Iris pigment epithelial cell (primary cell): ENCODE results near the gene SGSH.
"Not testable (repeated sequence)": the region's sequence is repeated elsewhere in the genome, so short reads cannot be mapped to it uniquely, and the experiment has no call there.

Source experiments
- DNase-seq: peaks from one replicate; pipeline ENCODE4 v3.0.0-alpha.2; 2011; ENCODE audit warnings: low read depth

Gene SGSH

DNA sequence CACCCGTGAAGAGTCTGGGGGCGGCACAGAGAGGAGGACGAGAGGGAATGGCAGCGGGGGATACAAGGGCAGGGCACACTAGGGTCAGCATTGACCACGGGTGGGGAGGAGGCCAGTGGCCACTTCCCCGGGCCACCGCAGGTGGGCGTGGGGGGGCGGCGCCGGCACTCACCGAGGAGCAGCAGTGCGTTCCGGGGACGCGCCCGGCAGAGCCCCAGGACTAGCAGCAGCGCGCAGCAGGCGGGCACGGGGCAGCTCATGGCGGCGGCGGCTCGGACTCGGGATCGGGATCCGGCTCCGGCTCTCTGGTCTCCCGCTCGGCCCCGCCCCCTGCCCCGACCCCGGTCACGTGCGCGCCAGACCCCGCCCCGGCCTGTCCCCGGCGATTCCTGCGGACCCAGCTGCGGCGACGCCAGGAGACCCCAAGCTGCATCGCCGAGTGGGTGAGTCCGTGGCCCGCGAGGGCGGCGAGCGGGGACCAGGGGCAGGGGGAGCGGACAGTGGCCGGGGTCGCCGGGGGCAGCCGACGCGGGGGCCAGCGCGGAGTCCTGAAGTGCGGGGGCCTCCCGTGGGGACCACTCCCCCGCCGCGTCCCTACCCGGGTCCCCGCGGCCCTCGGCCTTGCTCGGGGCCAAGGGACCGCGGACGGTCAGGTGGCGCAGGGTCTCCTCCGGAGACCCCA is at the start of gene SGSH, which contains the start of gene SLC26A11:
SGSH (minus strand) TSS at position 280 of the 682 bp plus-strand sequence; CDS start at position 260, 20 bp downstream.
SLC26A11 (plus strand) TSS at position 374 of the 682 bp plus-strand sequence. CDS start 1,134 bp downstream, outside the sequence.
- peak; percentile 57 for DNase-seq

DNA sequence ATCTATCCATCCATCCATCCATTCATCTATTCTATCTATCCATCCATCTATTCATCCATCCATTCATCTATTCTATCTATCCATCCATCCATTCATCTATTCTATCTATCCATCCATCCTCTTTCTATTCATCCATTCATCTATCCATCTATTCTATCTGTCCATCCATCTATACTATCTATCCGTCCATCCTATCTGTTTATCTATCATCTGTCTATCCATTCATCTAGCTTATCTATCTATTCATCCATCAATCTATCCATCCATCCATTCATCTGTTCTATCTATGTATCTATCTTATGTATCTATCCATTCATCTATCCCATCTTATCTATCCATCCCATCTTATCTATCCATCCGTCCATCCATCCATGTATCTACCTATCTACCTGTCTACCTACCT is 49.3 kb upstream of the SGSH start:
- DNase-seq: no peak

DNA sequence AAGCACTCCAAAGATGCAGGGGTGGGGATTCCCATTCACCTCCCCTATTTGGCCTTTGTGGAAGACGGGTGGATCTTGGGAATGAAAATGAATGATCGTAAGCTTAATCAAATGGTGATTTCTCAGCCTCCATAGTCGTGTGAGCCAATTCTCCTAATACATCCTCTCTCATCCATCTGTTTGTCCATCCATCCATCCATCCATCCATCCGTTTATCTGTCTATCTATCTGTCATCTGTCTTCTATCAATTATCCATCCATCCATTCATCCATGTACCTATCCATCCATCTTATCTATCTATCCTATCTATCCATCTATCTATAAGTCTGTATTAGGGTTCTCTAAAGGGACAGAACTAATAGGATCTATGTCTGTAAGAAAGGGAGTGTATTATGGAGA is 48.3 kb upstream of the SGSH start:
- DNase-seq: no peak

DNA sequence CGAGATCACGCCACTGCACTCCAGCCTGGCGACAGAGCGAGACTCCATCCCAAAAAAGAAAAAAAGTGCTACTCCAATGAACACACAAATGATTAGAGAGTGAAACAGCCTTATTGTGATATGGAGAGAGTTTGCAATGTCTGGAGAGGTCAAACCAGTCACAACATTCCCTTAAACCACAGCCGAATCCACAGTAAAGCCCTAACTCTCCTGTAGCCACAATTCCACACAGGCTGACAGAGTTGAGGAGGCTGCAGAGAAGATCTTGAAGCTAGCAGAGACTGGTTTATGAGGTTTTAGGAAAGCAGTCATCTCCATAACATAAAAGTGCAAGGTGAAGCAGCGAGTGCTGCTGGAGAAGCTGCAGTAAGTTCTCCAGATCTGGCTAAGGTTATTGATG is 47.3 kb upstream of the SGSH start:
- DNase-seq: peak; percentile 31

DNA sequence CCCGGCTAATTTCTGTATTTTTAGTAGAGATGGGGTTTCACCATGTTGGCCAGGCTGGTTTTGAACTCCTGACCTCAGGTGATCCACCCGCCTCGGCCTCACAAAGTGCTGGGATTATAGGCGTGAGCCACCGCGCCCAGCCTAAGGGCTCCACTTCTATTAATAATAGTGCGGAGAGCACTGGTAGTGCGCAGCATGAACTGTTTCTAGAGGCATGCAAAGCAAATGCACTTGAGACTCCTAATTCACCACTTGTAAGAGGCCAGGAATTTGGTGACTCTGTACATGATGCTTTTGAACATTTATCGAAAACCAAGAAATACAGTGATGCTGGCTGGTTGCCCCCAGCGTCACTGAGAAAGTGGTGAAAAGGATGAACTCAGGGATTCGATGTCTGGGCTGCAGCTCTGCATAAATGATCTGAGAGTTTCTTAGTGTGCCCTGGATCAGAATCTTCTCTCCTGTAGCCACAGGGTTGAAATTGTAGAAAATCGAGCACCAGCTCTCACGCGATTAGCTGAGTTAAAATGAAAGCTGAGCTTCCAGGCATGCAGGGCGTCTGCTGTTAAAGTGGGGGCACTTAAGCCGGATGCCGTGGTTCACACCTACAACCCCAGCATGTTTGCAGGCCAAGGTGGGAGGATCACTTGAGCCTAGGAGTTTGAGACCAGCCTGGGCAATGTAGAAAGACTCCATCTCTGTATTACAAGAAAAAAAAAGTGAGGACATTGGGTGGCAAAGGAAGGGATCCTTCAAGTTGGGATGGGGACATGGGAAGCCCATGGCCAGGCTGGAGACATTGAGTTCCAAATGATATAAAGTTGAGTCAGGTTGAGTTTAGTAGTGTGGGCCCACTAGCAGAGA is 45.3 kb upstream of the SGSH start:
- no peak for DNase-seq

DNA sequence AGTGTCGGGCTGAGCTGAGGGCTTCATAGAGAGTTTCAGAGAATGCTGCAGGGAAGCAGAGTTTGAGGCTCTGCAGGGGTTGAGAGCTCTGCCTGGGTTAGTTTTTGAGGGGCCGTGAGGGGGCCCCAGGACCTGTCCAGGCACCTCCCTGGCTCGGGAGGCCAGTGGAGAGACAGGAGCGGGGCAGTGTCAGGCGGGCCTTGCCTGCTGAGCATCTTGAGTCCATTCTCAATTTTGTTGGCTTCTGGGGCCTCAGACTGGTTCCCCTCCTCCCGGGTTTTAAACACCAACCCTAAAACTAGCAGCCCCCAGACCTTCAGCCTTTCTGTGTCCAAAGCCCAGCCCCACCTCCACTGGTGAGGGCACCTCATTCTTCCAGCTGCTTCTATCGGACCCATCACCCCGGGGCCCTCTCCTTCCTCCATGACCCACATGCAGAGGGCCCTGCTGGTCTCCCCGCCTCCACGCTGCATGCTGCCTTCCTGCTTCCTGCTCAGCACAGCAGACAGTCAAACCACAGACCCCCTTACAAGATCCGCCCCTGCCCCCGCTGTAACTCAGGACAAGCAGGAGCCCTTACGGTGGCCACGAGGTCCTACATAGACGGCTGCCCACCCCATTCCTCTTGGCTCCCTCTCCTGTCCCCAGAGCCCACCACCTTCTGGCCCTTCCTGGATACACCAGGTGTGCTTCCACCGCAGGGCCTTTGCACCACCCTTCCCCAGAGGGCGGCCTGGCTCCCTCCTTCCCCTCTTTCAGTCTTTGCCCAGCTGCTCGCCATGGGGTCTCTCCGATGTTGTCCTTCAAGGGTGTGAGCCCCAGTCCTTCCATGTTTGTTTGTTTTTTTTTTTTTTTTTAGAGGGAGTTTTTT is 44.3 kb upstream of the SGSH start:
- DNase-seq: no peak

DNA sequence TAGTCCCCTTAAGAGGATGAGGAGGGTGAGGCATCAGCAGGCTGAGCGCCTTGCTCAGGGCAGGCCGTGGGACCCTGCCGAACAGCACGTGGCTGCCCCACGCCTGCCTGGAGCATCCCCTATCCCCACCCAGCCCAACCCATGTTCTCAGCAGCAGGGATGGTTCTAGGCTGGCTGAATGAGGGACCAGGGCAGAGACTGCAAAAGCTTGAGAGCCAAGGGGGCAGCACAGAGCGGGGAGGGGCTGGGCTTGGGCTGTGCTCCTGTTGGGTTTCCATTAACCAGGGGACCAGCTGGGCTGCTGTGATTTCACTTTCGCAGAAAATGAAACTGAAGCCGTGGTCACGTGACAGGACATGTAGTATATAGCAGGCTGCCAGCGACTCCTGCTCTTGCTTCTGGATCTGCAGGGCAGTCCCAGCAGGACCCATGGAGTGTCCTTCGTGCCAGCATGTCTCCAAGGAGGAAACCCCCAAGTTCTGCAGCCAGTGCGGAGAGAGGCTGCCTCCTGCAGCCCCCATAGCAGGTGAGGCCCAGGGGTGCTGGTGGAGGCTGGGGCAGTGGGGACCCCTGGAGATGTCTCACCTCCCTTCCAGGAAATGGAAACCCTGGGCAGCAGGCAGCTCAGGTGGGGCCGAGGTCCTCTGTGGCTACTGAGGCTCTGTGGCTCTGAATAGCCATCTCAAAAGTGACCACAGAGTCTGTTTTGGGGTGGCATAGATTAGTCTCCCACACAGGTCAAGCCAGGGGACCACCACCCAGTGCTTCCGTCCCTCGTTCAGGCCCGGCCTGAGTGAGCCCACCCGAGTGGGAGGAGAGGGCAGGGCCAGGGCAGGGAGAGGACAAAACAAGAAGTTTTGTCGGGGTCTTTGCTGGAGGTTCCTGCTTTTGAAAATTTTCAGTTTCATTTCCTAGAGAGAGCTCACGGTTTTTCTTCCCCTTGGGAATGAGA is 43.4 kb upstream of the SGSH start:
- DNase-seq: peak; percentile 86

DNA sequence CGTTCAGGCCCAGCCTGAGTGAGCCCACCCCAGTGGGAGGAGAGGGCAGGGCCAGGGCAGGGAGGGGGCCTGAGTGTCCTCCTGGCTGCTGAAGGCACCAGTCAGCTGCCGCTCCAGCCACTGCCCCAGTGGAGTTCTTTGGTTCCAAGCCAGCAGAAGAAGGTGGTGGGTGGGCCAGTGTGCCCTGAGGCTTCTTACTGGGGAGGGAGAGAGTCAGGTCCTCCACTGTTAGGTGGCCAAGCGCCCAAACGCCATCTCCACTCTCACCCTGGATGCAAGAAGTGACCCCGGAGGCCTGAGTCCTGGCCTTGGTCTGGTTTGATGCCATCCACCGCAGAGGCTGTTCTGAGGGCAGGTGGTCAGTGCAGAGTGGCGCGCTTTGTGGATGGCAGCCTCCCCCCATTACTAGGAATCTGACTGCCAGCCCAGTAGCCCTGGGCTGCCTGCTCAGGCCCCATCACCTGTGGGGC is 42.7 kb upstream of the SGSH start:
- DNase-seq: no peak

DNA sequence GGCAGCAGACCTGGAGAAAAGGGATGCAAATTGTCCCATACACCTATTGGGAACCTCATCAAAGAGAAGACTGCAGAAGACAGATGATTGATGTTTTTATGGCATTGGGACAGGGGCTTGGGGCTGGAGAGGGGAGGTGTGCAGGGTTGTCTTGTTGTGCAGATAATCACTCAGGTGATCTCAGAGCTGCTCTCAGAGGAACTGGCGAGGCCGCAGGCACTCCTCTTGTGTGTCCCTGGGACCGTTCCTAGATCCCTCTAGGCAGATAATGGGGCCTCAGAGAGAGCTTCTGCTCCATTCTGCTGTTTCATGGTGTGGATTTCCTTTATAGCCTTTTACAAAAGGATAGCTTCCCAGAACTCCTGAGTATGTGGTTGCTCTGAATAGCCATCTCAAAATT is 42.2 kb upstream of the SGSH start:
- no peak for DNase-seq

DNA sequence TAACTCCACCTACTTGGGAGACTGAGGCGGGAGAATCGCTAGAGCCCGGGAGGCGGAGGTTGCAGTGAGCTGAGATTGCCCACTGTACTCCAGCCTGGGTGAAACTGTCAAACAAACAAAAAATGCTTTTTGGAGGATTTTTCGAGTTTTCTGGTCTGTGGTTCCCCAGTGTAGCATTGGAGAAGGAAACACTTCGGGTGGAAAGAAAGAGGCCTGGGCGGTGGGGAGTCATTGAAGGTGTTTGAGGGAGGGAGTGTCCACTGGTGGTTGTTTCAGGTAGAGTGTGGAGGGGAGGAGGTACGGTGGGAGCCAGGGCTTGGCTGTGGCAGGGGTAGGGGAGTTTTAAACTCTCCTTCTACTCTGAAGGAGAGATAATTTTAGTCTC is 41.8 kb upstream of the SGSH start:
- no peak for DNase-seq

DNA sequence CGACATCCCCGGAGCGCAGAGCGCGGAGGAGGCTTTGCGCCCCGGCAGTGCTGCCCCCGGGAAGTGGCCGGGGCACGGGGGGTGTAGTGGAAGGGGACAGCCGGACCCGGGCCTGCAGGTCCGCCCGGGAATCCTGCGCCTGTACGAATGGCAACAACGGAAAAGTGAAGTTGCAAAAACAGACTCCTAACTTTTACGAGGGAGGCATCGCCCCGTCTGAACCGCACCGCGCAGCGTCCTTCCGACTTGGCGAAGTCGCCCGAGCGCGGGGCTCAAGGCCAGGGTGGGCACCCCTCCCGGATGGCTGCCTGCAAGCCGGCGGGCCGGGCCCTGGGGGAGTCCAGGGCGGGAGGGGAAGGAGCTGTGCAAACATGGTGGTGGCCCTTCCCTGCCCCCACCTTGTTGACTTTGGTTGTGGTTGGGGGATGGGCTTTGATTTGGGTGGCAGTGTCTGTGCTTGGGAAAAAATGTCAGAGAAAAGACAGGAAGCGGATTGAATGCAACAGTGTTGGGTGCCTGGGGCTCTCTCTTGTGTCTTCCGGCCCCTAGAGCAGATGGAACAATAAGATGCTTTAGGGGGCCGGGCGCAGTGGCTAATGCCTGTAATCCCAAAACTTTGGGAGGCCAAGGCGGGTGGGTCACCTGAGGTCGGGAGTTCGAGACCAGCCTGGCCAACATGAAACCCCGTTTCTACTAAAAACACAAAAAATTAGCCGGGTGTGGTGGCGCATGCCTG is 41.2 kb upstream of the SGSH start:
- peak; percentile 46 for DNase-seq

DNA sequence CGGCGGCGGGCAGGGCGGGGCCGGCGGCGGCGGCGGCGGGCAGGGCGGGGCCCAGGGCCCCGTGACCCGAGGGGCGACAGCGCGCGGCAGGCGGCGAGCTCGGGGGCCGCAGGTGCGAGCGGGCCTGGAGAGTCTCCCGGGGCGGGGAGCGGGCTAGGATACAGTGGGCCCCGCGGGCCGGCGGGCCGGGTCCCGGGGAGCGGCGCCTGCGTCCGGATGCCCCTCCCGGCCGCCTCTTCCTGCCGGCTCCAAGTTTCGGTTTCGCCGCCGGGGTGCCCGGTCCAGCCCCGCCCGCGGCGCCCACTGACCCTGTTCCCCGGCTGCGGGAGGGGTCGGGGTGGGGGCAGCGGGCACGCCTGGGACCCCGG is 40.6 kb upstream of the SGSH start, which contains the start of gene RNF213:
RNF213 (plus strand) TSS at position 62 of the 368 bp plus-strand sequence. CDS start 2,830 bp downstream, outside the sequence.
- peak; percentile 41 for DNase-seq

DNA sequence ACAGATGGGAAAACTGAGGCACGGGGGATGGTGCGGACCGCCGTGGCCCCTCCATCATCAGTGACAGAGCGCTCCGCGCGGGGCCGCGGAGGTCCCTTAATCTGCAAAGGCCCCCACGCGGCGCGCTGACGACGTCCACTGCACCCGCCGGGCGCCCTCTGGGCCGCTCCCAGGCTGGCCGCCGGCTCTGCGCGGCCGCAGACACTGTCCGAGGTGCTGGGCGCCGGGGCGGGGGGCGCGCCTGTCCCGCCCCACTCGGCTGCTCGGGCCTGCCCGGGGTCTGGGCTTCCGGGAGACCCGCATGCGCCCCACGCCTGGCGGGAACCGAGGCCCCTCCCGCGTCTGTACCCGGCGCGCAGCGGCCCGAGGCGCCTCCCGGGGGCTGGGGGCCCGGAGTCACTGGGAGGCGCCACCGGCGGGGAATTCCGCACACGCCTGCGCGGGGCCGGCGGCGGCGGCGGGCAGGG is 40.0 kb upstream of the SGSH start:
- peak; percentile 75 for DNase-seq

DNA sequence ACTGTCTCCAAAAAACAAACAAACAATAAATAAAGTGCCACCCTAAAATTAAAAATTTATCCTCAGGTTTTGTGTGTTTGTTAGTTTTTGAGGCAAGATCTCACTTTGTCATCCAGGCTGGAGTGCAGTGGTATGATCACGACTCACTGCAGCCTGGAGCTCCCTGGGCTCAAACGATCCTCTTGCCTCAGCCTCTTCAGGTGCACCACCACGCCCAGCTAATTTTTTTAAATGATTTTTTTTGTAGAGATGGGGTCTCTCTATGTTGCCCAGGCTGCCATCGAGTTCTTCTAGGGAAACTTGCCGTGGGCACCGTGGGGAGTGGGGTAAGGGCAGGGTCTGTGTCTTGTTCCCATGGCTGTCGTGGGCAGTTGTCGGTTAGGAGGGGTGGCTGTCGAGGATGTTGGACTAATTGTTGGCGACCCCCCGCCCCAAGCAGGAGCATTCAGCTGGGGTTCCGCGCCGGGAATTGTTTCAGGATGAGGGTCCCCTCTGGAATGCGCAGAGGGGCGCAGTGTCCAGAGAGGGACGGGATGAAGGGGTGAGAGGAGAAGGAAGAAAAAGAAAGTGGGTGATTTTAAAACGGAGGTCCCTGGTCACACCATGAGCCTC is 39.4 kb upstream of the SGSH start:
- DNase-seq: no peak

DNA sequence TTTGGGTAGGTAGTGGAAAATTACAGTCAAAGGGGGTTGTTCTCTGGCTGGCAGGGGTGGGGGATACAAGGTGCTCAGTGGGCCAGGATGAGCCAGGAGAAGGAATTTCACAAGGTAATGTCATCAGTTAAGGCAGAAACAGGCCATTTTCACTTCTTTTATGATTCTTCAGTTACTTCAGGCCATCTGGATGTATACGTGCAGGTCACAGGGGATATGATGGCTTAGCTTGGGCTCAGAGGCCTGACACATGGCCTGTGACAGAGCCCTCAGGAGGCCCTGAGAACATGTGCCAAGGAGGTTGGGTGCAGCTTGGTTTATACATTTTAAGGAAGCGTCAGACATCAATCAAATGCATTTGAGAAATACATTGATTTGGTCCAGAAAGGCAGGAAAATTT is 38.2 kb upstream of the SGSH start:
- not testable (repeated sequence) for DNase-seq

DNA sequence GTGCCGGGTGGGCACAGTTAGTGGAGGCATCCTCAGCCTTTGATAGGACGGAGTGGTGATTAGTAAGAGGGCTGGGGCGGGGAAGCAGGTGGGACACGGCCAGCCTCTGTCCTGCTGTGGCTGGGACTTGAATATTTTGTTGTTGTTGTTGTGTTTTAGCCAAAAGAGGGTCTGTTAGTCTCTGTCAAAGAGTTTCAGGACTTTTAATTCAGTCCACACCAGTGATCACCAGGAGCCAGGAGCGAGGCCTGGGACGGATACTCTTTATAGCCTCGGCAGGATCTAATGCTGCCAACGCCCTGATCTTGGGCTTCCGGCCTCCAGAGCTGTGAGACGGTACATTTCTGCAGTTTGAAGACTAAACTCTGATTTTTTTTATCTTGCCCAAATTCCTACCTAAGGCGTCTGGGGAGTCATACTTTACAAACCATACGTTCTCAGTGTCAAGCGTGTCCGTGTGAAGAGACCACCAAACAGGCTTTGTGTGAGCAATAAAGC is 37.6 kb upstream of the SGSH start:
- no peak for DNase-seq

DNA sequence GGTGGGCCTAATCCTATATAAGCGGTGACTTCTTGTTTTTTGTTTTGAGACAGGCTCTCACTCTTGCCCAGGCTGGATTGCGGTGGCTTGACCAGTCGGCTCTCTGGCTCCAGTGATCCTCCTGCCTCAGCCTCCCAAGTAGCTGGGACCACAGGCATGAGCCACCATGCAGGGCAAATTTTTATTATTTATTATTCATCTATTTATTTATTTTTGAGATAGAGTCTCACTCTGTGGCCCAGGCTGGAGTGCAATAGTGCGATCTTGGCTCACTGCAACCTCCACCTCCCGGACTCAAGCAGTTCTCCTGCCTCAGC is 35.9 kb upstream of the SGSH start:
- no peak for DNase-seq

DNA sequence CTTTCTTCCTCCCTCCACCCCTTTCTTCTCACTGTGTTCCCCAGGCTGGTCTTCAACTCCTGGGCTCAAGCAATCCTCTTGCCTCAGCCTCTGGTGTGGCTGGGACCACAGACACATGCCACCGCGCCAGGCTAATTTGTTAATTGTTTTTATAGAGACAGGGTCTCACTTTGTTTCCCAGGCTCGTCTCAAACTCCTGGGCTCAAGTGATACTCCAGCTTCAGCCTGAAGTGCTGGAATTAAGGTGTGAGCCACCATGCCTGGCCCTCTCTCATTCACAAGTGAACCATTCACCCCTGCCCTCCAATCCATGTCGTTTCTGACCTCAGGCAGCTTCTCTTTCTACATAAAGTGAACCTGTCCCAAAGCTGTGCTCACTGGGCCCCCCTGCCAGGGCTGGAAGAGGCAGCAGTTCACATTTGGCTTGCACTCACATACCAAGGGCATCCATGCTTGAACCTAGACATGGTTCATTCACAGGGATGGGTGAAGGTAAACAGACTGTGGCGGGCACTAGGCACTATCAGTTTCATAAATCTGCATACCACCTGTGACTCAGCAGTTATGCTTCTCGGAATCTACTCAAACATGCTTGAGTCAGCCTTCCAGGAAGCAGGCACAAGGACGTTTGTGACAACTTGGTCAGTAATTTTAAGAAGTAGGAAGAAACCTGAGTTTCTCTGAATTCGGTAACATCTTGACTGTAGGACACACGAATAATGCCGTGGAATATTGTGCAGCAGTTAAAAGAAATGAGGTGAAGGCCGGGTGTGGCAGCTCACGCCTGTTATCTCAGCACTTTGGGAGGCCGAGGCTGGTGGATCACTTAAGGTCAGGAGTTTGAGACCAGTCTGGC is 34.5 kb upstream of the SGSH start:
- peak; percentile 93 for DNase-seq
